Suppressor macrophage treated with lipopolysaccharide for 1 hour (primary cell): ENCODE measurements around the gene MSH2.

Experiments
- DNase-seq, 3 donors: peaks; one replicate each; pipeline ENCODE4 v3.0.0-alpha.2; 2020 to 2022

MSH2 gene

DNA sequence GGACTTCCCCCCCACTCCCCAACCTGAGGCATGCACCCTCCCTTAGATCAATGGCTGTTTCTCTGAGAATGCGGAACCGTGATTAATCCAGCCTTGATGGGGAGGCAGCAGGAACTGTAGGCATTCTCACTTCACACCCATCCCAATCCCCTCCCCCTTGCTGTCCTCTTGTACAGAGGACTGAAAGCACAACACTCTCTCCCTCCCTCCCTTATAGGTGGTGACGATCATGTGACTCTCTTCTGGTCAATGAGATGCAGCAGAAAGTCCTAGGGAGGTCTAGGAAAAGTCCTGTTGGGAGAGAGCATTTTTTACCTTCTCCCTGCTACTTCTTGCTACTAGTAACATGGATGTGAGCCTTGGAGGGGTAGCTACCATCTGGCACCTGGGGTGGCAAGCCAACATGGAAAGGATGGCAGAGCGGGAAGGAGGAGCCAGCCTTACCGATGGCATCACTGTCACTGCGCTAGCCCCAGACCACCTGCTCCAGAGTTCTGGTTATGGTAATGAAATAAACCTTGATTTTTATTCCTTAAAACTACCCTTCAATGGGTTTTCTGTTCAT lies 106.9 kb downstream of the MSH2 start:
- no peak for DNase-seq

DNA sequence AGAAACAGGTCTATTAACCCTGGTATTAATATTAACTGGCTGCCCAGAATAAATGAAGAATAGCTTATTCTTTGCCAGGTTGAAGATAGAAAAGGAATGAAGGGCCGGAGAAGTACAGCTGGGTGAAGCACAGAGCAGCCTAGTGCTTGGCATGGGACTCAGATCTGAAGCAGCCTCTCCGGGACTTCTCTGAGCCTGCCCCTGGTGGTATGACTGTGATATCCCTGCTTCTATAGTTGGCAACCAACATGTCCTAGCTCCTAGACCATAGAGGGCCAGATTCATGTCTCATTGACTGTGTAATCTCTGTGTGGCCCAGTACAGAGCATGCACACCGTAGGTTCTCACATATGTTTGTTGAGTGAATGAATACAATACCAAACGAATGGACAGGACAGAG lies 107.8 kb downstream of the MSH2 start:
- DNase-seq = no peak

DNA sequence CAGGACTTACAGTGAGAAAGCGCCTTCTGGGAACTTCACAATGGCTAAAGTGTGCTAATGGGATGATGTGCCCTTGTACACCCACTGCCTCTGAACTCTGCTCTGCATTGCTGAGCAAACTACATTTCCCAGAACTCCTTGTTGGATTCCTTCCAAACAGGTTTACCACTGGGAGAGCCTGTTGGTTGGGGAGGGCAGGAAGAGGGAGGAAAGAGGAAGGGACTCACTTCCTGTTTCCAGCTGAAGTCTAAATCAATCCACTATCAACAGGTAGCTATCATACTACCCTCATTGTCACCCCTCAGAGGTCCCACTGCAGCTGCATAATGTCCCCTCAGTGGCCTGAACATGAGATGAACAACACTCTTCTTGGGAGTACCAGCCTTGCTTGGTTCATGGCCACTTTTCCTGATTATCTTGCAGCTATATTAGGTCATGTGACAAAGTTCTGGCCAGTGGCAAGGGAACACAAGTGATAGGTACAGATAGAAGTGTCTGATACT lies 109.7 kb downstream of the MSH2 start:
- DNase-seq = no peak

DNA sequence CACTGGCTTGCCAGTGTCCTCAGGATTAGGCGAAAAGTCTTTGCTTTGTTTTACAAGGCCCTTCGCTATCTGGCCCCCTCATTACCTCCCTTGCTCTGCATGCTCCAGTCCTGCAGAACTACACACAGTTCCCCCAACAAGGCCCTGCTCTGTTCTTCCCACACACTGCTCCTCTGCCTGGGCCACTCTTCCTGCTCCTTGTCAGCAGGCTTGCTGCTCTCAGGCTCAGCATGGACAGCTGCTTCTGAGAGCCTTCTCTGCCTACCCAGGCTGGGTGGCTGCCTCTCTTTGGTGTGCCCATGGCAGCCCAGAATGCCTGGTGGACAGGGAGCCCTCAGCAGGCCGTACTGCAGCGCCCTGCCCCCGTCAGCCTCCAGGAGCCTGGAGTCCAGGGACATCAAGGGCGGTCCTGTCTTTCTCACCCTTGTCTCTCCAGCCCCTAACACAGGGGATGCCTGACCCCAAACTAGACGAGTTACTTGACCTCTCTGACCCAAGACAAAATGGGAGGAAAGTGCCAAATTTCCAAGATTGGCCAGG lies 111.1 kb downstream of the MSH2 start:
- no peak for DNase-seq

DNA sequence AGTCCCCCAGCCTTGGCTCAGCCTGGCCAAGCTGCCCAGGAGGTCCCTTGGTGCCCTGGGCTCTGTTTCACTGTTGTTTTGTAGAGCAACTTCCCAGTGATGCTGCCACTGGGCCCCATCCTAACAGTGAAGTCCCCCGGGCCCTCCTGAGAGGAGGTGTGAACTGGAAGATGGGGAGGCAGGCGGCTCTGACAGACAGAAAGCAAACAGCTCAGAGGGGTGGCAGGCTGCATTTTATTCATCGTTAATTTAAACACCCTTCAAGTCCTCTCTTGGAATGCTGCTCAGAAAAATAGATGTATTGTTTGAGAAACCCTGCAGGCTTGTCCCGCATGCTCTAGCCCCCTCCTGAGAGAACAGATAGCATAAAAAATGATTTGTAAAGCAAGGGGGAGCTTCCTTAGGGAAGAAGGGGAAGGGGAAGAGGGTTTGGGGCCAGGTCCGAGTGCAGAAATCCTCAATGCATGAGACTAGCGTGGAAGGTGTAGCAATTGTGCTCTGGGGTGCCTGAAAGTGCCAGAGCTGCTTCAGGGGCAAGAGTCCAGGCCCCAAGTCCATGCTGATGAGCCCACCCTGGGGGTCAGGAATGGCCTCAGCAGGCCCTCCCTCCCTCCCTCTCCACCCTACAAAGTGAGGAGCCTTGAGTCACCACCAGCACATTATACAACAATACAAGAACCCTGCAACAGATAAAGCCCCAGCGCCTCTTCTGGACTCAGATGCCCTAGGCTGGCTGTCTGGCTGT lies 113.6 kb downstream of the MSH2 start:
- no peak for DNase-seq

DNA sequence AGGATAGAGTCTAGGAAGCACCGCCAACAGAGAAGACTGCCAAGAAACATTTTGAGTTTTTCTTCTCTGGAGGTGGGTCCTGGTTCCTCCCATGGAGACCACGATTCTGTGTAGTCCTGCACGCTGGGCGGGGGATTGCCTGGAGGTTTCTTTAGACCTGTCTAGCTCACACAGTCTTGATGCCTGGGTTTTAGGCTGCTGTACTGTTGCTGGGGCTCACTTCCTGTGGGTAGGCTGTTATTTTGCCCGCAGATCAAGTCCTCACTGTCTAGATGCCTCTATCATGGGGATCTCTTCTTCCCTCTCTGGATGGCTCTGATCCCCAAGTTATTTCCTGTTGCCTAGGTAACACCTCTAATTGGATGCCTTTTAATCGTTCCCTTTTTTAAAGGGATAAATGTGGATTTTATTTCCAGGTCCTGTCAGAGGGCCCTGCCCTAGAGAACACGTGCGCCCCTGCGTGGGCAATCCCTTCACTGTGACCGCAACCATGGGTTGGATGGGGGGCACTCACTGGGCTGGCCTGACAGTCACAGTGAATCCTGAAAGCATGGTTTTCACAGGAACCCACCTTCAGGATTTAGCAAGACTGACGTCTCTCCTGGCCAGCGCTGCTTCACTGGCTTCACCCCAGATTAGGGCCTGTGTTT lies 115.7 kb downstream of the MSH2 start:
- DNase-seq = no peak

DNA sequence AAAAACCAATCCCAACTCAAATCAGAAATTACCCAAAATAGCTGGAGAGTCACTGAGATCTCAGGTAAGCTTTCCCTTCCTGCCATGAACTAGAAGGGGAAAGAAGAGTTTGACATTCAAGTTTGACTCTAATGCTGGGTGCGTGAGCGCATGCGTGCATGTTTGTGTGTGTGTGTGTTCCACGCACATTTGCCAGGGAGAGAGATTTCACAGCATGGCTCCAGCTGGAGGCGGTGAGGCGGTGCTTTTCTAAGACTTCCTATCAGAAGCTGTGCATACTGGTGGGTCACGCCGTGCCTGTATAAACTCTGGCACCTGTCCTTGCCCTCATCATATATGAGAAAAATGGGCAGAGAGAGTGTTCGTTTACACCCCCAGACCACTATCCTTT lies 116.2 kb downstream of the MSH2 start:
- DNase-seq = no peak

DNA sequence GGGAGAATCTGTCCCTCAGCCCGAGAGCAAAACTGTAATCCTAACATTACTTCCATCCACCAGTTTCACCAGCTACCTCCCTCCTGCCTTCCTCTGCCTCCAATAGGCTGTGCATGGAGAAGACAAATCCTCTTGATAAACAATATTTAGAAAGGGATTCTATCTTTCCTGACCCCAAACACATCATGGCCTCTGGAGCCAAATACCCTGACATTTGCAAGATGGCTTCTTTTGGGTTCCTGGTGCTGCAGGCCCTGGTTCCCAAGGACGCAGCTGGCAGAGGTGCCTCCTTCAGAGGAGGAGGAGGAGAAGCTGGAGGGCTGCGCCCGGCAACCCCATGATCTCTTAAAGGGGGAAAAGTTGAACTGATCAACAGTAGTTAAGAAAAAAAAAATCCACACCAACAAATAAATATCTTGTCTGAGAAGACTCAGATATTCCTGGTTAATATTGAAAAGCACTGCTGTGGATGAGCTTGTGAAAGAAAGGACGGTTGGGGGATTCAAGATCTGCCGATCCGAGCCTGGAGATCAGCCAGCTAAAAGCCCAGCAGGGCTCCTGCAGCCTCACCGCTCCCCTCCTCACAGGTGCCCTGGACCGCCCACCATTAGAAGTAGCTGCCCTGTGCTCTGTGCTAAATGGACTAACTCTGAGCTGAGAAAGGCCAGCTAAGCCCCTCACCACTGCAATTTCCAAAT lies 116.8 kb downstream of the MSH2 start:
- DNase-seq = no peak

DNA sequence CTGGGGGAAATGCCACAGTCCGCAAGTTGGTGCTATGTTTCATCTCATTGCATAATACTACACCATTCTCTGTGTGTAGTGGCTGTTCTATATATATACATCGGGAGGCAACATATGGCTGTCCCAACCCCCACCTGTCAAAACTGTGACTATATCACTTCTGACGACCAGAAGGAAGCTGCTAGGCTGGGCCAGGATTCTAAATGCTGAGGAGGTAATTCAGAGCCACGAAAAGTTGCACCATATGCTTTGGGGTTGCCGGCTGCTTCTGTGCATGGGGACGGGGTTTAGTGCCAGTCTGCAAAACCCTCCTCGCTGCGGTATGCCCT lies 117.3 kb downstream of the MSH2 start:
- peak in 2 of 3 donors; percentile 7 to 12 for DNase-seq

DNA sequence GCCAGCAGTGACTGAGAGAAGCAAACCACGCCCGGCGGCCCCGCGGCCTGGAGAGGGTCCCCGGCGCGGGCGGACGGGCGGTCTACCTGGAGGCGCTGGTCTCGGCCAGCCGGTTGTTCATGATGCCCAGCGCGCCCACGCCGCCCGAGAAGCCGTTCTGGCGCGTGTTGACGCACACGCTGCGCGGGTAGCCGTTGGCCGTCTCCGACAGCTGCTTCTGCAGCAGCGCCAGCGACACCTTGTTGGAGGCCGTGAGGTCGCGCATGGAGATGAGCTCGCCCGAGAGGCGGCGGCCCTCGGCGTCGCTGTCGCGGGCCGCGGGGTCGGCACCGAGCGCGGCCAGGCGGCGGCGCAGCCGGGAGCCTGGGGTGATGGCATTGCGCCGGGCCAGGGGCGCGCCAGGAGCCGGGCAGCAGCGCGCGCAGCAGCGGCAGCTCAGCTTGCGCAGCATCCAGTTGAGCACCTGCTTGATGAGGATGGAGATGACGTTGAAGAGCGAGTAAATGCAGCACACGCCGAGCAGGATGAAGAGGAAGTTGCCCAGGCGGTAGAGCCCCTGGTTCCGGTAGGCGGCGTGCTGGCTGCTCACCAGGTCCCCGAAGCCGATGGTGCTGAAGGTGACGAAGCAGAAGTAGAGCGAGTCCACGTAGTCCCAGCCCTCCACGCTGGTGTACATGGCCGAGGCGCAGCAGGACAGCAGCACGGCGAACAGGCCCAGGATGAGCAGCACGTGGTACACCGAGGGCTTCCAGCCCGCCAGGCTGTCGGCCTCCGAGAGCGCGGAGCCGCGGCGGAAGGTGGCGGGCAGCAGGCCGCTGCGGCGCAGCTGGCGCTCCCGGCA lies 118.1 kb downstream of the MSH2 start:
- DNase-seq = peak; percentile 49 to 65 (median 56)

DNA sequence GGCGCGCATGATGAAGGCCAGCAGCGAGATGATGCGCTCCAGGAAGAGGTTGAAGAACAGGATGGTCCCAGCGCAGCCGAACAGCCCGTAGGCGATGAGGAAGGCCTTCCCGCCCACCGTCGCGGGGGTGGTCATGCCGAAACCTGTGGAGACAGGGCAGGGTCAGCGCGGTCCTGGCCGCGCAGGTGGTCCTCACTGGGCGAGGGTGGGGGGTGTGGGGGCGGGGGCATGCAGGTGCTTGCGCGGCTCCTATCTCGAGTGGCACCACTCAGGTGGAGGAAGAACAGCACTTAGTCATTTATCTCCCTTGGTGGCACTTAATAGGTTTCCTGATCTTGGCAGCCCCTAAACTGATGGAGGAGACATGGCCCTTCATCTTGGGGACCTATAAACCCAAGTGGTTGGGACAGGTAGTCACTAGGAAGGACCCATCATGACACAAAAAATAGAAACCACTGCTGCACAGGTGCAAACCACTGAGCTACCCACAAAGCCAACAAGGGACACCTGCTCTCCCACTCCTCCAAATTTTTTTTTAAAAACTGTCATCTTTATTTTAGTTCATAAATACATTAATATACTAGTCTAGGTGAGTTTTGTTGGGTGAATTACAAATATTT lies 118.8 kb downstream of the MSH2 start:
- no peak for DNase-seq

DNA sequence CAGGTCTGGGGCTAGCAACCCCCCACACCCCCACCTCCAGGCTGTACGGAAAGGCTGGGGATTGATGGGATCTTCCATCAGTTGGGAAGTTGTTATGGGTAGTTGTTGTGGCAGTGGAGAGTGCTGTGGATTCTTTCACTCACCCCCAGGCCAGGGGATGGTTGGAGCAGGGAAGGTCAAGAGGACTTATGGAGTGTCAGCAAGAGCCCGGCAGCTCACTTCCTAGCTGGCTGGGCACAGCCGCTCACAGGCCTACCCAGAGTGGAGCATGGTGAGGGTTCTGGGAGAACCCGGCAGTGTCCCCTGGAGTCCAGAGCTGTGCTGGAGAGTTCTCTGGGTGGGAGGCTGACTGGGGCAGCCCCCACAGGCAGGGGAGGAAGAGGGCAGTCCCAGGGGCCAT lies 122.2 kb downstream of the MSH2 start:
- DNase-seq = no peak

DNA sequence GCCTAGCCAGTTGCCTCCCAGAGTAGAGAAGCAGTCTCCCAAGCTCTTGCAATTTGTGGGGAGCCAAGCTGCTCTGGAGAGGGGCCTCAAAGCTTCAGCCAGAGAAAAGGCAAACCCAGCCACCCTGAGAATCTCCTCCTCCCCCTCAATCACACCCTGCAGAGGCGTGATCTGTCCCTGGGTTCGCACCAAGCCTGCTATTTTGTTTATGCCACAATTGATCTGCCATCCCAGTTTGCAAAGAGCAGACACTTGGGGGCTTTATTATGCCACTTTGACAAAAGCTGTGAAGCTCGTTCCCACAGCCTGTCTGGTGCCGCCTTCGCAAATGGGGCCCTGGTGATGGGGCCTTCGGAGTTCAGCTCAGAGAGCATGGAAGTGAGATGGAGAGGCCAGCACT lies 125.5 kb downstream of the MSH2 start:
- no peak for DNase-seq

DNA sequence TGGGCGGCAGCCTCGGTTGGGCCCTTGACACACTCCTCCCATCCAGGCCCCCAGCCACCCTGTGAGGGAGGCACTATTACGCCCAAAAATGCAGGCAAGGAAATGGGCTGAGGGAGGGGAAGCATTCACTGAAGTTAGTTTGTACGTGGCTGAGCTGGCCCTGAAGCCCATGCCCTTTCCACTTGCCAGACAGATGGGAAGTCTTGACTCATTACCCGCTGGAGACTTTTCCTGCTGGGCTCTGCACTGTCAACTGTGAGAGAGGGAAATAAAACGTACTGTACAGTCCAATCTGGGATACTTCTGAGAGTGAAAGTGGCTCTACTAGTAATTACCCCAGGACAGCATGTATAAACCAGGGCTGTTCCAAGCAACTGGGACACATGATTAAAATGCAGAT lies 125.9 kb downstream of the MSH2 start:
- no peak for DNase-seq

DNA sequence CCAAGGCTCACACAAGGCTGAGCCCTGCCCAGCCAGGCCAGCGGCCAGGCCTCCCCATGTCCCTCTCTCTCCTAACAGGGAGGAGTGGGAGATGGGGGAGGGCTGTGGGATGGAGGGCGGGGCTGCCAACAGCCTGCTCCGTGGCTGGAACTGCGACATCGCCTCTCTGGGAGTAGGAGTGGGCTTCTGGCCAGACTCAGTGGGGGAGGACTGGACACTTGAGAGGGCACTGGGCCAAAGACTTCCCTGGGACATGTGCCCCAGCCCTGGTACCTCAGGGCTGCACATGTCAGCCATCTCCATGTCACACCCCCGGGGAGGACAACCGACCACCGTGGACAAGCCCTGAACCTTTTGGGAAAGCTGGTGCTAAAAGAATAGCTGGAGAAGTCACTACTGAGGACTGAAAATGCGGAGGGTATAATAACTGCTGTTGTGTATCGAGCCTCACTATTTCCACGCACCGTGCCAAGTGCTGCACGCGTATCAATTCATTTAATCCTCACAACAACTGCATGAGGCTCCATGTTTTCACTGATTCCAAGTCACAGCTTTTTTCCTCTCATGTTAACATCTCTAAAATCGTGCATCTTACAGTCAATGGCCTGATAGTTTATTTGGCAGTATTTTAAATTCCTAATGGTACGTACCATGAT lies 127.3 kb downstream of the MSH2 start:
- DNase-seq = no peak

DNA sequence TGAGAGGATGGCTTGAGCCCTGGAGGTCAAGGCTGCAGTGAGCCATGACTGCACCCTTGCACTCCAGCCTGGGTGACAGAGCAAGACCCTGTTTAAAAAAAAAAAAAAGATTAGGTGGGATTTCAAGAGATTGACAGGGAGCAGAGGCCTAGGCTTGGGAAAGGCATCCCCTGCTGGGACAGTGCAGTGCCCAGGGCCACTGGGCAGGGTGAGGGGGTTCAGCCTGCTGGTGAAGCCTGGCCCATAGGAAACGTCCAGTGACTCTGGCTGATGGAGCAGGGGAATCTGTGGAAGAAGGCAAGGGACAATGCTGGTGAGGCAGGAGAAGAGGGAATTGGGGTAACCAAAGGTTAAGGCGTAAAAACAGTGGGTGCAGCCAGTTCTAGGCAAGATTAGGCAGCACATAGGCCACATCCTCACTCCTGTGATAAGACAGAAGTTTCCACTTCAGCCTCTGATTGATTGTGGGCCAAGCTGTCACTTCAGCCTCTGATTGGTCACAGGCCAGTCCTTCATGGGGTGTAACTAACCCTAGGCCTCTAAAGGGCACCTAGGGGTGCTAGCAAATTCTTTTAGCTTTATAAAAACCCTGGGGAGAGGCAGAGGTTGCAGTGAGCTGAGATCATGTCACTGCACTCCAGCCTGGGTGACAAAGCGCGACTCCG lies 128.6 kb downstream of the MSH2 start:
- no peak for DNase-seq
